Stimulated activated CD8-positive, alpha-beta memory T cell treated with anti-CD3 and anti-CD28 coated beads, Interleukin-2, amount 100 ng/mL, for 1 hour (primary cell): ENCODE data around the gene ZNF85.
"Not testable (repeated sequence)": the region's sequence is repeated elsewhere in the genome, so short reads cannot be mapped to it uniquely, and the experiment has no call there.

Source experiments
- DNase-seq, 2 donors: peaks; one replicate each; pipeline ENCODE4 v3.0.0-alpha.2; 2020; ENCODE audit warnings: low read depth in 2 of 2

Gene ZNF85

DNA sequence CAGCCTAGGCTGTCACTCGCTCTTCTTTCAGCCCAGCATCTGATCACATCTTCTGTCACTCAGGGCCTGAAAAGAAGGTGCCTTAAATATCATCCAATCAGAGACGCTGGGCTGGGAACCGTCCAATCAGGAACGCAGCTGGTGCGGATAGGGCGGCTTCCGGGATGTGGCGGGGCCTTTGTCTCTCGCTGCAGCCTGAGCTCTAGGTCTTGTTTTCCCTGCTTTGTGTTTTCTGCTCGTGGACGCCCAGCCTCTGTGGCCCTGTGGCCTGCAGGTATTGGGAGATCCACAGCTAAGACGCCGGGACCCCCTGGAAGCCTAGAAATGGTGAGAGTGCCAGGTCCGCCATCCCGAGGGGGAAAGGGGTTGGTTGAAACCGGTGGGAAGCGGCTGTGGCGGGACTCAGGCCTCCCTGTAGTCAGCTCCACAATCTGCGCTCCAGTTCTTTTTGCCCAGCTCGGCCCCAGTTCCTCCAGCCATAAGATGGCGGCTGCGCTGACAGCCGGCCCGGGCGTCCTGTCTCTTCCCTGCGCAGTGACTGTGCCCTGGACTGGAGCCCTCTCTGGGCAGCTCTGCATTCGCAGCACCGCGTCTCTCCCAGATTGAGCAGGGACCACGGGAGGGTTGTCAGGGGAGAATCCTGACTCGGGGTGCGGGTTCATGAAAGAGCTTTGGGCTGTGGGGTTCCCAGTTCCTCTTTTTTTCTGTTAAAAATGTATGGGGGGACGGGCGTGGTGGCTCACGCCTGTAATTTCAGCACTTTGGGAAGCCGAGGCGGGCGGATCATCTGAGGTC, at the start of gene ZNF85:
Gene ZNF85 (plus strand): TSS at position 175 of the 795 bp plus-strand sequence. CDS start 150 bp downstream, at position 325.
- DNase-seq: peak; percentile 77 to 78

DNA sequence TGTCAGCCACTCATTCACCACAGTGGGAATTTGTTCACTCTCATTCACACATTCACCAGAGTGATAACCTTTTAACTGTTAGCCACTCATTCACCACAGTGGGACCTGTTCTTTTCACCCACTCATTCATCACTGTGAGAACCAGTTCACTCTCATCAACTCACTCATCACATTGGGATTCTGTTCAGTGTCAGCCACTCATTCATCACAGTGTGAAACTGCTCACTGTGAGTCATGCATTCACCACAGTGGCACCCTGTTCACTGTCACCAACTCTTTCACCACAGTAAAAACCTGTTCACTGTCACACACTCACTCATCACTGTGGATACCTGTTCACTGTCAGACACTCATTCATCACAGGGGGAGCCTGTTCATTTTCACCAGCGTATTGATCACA, 43.5 kb upstream of the ZNF85 start:
- DNase-seq: no peak

GRCh38 chr19:20912973-20913372, 10.1 kb upstream of the ZNF85 start:
- no peak for DNase-seq

DNA sequence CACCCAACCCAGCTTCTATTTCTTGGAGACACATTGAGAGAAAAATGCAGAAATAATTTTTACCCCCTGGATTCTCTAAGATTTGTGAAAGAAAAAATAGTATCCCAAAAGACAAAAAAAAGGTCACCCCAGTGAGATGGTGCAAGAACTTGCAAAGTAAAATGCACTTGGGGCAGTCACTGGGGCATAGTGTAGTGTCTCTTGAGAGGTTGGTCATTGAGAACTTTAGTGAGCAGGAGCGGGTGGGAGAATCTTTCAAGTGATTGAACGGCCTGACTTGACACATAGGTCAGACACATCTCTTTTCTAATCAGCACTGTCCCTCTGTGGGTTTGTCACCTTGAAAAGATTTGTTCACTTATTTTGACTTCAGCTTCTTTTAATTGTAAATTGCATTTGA, 2.4 kb downstream of the ZNF85 start:
- DNase-seq: no peak

GRCh38 chr19:20926796-20927195, 3.7 kb downstream of the ZNF85 start:
- DNase-seq: no peak

DNA sequence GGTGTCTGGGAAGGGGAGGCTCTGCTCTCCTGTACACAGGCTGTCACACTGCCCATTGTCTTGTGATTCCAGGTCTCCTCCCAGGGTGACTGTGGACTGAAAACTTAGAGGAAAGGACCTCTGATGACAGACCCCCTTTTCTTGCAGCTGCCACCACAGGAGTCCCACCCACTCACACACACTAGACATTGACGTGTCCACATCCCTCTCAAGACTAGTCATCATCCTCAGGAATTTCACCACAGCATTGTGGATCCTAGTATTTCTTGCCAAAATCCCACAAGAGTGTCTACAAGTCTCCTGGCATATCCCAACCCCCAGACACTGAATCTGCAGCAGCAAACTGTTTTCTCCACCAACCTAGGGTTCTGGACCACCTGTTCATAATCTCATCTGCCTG, 5.3 kb downstream of the ZNF85 start:
- no peak for DNase-seq

- not testable (repeated sequence) for DNase-seq
Observed at GRCh38 chr19:20936322-20936947, 13.4 kb downstream of the ZNF85 start.

DNA sequence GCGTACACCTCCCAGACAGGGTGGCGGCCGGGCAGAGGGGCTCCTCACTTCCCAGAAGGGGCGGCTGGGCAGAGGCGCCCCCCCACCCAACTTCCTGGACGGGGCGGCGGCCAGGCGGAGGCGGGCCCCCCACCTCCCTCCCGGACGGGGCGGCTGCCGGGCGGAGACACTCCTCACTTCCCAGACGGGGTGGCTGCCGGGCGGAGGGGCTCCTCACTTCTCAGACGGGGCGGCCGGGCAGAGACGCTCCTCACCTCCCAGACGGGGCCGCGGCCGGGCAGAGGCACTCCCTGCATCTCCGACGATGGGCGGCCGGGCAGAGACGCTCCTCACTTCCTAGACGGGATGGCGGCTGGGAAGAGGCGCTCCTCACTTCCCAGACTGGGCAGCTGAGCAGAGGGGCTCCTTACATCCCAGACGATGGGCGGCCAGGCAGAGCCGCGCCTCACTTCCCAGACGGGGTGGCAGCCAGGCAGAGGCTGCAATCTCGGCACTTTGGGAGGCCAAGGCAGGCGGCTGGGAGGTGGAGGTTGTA, 29.6 kb downstream of the ZNF85 start:
- DNase-seq: not testable (repeated sequence)

DNA sequence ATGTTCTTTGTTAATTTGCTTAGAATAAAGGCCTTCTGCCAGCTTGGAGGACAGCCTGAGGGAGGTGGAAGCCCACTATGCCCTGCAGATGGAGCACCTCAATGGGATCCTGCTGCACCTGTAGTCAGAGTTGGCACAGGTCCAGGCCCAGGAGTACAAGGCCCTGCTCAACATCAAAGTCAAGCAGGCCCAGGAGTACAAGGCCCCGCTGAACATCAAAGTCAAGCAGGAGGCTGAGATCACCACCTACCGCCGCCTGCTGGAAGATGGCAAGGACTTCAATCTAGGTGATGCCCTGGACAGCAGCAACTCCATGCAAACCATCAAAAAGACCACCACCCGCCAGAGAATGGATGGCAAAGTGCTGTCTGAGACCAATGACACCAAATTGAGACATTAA, 41.7 kb downstream of the ZNF85 start:
- DNase-seq: no peak

GRCh38 chr19:20968092-20968491, 45.0 kb downstream of the ZNF85 start:
- DNase-seq: no peak

DNA sequence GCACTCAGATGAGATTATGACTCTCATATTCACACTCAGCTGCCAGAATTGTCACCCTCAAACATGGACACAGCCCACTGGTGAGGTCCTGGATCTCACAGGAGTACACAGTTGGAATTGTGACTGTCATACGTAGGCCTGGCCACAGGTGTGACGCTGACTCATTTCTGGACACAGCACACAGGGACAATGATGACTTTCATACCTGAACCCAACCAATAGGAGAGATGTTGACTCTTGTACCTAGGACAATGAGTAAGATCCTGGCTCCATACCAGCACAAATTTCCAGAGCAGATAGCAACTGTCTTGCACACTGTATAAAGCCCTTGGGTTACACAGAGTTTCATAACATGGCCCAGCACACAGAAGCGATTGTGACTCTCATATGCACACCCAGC, 46.4 kb downstream of the ZNF85 start:
- DNase-seq: no peak

DNA sequence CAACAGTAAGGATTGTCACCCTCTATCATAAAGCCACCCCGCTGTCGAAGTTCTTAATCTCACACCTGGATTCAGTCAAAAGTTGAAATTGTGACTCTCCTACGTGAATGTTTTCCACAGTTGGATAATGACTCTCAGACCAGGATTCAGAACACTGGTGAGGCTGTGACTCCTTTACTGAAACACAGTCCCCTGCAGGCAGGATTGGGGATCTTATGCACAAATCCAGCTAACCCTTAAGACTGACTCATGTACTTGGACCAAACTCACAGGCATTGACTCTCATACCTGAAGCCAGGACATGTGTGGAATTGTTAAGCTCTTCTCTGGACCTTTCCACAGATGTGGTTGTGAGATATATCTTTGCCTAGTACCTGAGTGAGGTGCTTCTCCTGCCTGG, 46.8 kb downstream of the ZNF85 start:
- DNase-seq: no peak

- not testable (repeated sequence) for DNase-seq
Observed at GRCh38 chr19:20992788-20993187, 69.7 kb downstream of the ZNF85 start.

DNA sequence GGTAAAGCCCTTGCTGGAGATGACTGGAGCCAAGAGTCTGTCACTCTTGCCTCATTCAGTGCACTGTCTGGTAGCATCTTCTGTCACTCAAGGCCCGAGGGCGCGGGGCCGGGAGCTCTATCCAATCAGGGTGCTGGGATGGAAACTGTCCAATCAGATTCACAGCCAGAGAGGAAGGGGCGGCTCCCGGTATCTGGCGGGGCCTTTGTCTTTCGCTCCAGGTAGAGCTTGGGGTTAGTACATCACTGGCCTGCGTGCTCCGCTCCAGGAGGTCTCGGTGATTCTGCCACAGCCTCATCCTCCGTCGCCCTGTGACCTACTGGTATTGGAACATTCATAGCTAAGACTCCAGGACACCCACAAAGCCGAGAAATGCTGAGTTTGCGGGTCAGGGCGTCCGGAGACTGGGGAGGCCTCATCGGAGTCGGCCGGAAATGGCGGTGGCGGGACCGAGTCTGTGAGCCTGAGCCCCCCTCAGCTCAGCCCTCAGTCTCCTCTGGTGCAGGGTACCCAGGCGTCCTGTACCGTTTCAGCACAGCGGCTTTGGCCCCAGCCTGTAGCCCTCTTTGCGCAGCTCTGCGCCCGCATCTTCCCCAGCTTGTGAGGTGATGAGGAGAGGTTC, 76.8 kb downstream of the ZNF85 start:
- DNase-seq: peak; percentile 44 to 72
